Measurements from ENCODE around the gene LMAN2.

The LMAN2 gene

GRCh38 chr5:177383181-177383580 is 31.7 kb upstream of the LMAN2 start:
- no peaks in the 10 kb centered on the region for H3K9me3 ChIP-seq (ENCODE audit: control insufficient read depth, insufficient read depth, low read length)
- no peak for TF ChIP-seq EZH2phosphoT487 (IDR thresholded peaks at IDR 0.05; ENCODE audit: borderline replicate concordance, low read length)
- TF ChIP-seq CTCF (IDR thresholded peaks at IDR 0.05; ENCODE audit: low read depth, low read length, poor library complexity, severe bottlenecking): no peak
- no peak overlapping the region for H3K4me2 ChIP-seq (ENCODE audit: low read length)
- H3K4me1 ChIP-seq (ENCODE audit: control insufficient read depth, low read length): peaks cover 20% of the 10 kb centered on the region
- H4K20me1 ChIP-seq (ENCODE audit: control insufficient read depth, insufficient read depth, low read depth, low read length): no peaks in the 10 kb centered on the region
- no peak overlapping the region for H3K27ac ChIP-seq (ENCODE audit: low read depth, low read length)
- H3K4me3 ChIP-seq (ENCODE audit: low read length): no peak overlapping the region
- H3F3A ChIP-seq (ENCODE audit: control insufficient read depth, insufficient read depth): no peaks in the 10 kb centered on the region
- no peaks in the 10 kb centered on the region for H3K79me2 ChIP-seq (ENCODE audit: control insufficient read depth, low read length)
- H3K36me3 ChIP-seq (ENCODE audit: control insufficient read depth, low read length): no peaks in the 10 kb centered on the region
- peaks cover 21% of the 10 kb centered on the region; the same call in 1 of the 2 replicates for H3K27me3 ChIP-seq (ENCODE audit: control insufficient read depth, low read length)
- no peaks in the 10 kb centered on the region for H3K9me2 ChIP-seq (replicated peaks; ENCODE audit: control insufficient read depth, low read length)

DNA sequence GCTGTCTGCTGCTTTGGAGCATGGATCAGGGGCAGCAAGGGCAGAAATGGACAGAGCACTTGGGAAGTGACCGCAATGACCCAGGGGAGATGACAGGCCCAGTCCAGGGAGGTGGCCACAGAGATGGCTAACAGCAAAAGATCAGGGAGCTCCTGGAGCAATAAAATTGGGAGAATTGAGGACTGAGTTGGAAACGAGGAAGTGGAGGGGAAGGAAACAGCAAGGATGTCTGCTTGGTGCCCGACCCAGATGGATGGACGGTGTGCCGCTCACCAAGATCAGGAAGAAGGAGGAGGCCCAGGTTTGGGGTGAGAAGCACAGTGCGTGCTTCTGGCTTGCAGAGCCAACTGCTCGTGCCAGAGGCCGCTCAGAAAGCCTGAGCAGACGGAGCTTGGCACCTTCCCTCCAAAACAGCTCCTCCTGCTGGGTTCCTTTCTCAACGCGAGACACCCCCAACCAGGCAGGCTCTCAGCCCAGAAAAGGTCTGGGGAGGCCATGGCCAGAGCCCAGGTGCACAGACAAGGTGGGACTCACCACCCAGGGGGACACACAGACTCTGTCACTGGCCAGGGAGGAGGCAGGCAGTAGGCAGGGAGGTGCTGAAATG is 31.1 kb upstream of the LMAN2 start:
- no peaks in the 10 kb centered on the region for H3K36me3 ChIP-seq (ENCODE audit: control insufficient read depth, low read length)
- no peak overlapping the region for H3K4me3 ChIP-seq (ENCODE audit: low read length)
- H3K27ac ChIP-seq (ENCODE audit: low read depth, low read length): no peak overlapping the region
- H3K4me1 ChIP-seq (ENCODE audit: control insufficient read depth, low read length): peaks cover 13% of the 10 kb centered on the region
- H3K9me3 ChIP-seq (ENCODE audit: control insufficient read depth, insufficient read depth, low read length): no peaks in the 10 kb centered on the region
- H3K79me2 ChIP-seq (ENCODE audit: control insufficient read depth, low read length): no peaks in the 10 kb centered on the region
- H3K4me2 ChIP-seq (ENCODE audit: low read length): no peak overlapping the region
- H3K27me3 ChIP-seq (ENCODE audit: control insufficient read depth, low read length): peaks cover 21% of the 10 kb centered on the region; the same call in 1 of the 2 replicates
- no peaks in the 10 kb centered on the region for H3F3A ChIP-seq (ENCODE audit: control insufficient read depth, insufficient read depth)
- H3K9me2 ChIP-seq (replicated peaks; ENCODE audit: control insufficient read depth, low read length): no peaks in the 10 kb centered on the region
- no peaks in the 10 kb centered on the region for H4K20me1 ChIP-seq (ENCODE audit: control insufficient read depth, insufficient read depth, low read depth, low read length)
- TF ChIP-seq EZH2phosphoT487 (IDR thresholded peaks at IDR 0.05; ENCODE audit: borderline replicate concordance, low read length) (no peak), CTCF (IDR thresholded peaks at IDR 0.05; ENCODE audit: low read depth, low read length, poor library complexity, severe bottlenecking) (peak; percentile 37)

DNA sequence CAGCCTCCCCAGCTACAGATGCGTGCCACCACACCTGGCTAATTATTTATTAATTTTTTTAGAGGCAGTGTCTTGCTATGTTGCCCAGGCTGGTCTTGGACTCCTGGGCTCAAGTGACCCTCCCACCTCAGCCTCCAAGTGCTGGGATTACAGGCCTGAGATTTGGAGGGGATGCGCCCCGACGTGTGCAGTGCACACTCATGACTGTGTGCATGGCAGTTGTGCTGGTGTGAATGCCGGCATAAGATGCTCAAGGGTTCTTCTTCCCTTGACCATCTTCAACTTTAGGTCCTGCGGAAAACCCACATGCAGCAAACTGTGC is 29.3 kb upstream of the LMAN2 start:
- Histone ChIP-seq H3K9me3 (ENCODE audit: control insufficient read depth, insufficient read depth, low read length) (no peaks in the 10 kb centered on the region), H3K4me2 (ENCODE audit: low read length) (no peak overlapping the region), H3K4me1 (ENCODE audit: control insufficient read depth, low read length) (no peaks in the 10 kb centered on the region), H3K4me3 (ENCODE audit: low read length) (no peak overlapping the region), H4K20me1 (ENCODE audit: control insufficient read depth, insufficient read depth, low read depth, low read length) (no peaks in the 10 kb centered on the region), H3K36me3 (ENCODE audit: control insufficient read depth, low read length) (no peaks in the 10 kb centered on the region), H3K9me2 (replicated peaks; ENCODE audit: control insufficient read depth, low read length) (no peaks in the 10 kb centered on the region), H3K79me2 (ENCODE audit: control insufficient read depth, low read length) (no peaks in the 10 kb centered on the region), H3F3A (ENCODE audit: control insufficient read depth, insufficient read depth) (no peaks in the 10 kb centered on the region), H3K27me3 (ENCODE audit: control insufficient read depth, low read length) (peaks cover 21% of the 10 kb centered on the region; the same call in 1 of the 2 replicates), H3K27ac (ENCODE audit: low read depth, low read length) (no peak overlapping the region)
- TF ChIP-seq CTCF (IDR thresholded peaks at IDR 0.05; ENCODE audit: low read depth, low read length, poor library complexity, severe bottlenecking) (no peak), EZH2phosphoT487 (IDR thresholded peaks at IDR 0.05; ENCODE audit: borderline replicate concordance, low read length) (no peak)
